ENCODE results near the gene MED27. TPM values are rescaled to one million over a fixed set of nuclear protein-coding genes. Genes with fewer than 3 reads are reported as not detected.

Gene MED27
- total RNA-seq, 1 experiment from 2014 or later: 40.3 TPM

DNA sequence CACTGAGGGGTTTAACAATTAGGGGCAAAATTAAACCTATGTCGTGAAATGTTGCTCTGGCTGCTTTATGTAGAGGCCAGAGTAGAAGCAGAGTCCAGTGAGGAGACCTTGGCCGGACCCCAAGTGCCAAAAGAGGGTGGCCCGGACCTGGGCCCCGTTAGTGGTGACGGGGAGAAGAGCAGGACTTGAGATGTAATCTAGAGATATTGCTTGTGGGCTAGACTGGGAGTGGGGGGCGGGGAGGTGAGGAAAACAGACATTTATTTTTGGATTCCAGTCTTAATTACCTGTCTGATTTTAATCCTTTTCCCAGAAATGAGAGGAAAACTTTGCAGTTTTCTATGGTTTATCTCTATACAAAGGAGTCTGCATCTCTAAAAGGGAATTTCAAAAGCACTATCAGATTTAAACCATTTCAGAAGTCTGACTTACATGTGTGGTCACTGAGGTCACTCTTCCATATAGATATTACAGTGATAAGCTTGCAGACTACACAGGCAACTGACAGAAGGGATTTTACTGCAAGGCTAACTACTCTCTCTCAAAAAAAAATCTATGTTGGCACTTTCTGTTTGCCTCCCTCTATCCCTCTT lies 108.1 kb downstream of the MED27 start:
- H3K4me3 ChIP-seq (ENCODE audit: insufficient read depth, low read depth, low read length): no peak overlapping the region
- H3K27me3 ChIP-seq (ENCODE audit: control insufficient read depth, insufficient read depth, low read length): no peaks in the 10 kb centered on the region
- DNase-seq: no peak
- no peaks in the 10 kb centered on the region for H3K36me3 ChIP-seq (replicated peaks; ENCODE audit: control insufficient read depth, insufficient read depth, low read length)

DNA sequence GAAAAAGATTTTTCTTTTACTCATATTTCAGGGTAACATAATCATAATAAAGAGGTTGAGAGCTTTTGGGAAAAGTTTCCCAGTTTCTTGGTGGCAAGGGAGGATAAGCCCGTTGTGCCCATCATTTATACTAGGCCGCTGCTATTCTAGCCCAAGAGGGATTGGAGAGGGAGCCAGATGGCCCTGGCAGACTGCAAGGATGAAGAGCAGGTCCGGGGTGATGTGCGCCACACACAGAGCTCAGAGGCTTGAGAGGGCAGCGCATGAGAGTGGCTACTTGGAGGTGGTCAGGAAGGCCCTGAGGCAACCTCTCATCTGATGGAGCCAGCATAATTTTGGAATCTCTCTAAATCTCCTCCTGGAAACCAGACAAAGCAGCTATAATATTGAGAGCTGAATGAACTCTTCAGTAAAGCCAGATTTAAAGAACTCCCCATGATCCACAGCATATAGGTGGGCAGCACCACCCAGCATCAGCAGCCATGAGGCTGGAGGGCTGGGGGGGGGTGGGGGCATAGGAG lies 110.1 kb downstream of the MED27 start:
- Histone ChIP-seq H3K4me3 (ENCODE audit: insufficient read depth, low read depth, low read length) (no peak overlapping the region), H3K27me3 (ENCODE audit: control insufficient read depth, insufficient read depth, low read length) (peaks cover 2% of the 10 kb centered on the region; the same call in 1 of the 2 replicates), H3K36me3 (replicated peaks; ENCODE audit: control insufficient read depth, insufficient read depth, low read length) (no peaks in the 10 kb centered on the region)
- no peak for DNase-seq

DNA sequence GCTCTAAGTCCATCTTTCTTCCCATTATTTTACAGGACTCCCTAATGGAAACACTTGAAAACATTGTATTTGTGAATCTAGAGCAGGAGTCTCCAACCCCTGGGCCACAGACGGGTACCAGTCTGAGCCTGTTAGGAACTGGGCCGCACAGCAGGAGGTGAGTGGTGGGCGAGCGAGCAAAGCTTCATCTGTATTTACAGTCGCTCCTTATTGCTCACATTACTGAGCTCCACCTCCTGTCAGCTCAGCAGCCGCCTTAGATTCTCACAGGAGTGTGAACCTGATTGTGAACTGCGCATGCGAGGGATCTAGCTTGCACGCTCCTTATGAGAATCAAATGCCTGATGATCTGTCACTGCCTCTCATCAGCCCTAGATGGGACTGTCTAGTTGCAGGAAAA lies 111.0 kb downstream of the MED27 start:
- no peaks in the 10 kb centered on the region for H3K36me3 ChIP-seq (replicated peaks; ENCODE audit: control insufficient read depth, insufficient read depth, low read length)
- no peak overlapping the region for H3K4me3 ChIP-seq (ENCODE audit: insufficient read depth, low read depth, low read length)
- peaks cover 4% of the 10 kb centered on the region for H3K27me3 ChIP-seq (ENCODE audit: control insufficient read depth, insufficient read depth, low read length)
- no peak for DNase-seq

DNA sequence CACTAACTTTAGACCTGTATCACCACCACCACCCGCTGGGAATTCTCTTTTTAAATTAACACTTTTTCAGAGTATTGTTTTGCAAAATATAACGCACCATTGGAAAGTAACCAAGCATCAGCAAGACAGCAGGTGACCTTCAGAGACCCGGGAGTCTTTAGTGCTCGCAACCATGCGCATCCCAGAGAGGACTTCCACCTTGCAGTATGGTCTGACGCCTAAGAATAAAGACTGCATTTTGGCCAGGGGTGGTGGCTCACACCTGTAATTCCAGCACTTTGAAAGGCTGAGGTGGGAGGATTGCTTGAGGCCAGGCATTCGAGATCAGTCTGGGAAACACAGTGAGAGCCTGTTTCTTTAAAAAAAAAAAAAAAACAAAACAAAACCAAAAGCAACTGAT lies 113.8 kb downstream of the MED27 start:
- DNase-seq: no peak
- no peaks in the 10 kb centered on the region for H3K36me3 ChIP-seq (replicated peaks; ENCODE audit: control insufficient read depth, insufficient read depth, low read length)
- H3K27me3 ChIP-seq (ENCODE audit: control insufficient read depth, insufficient read depth, low read length): peaks cover 6% of the 10 kb centered on the region
- no peak overlapping the region for H3K4me3 ChIP-seq (ENCODE audit: insufficient read depth, low read depth, low read length)

DNA sequence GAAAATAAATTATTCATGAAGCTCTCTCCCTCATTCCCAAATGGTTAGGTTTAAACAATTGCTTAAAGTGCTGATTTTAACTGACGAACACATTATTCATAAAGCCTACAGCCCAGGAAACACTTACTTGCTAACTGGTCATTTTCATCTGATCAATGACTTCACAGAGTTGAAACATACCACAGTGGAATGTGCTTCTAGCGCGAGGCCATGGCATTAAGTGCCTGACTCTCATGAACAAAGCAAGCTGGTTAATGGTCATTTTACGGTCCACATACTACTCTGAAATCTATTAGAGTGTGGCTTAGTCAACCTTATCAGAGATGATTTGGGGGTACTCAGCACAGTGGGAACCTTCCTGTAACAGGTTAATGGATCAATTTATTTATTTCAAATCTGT lies 114.6 kb downstream of the MED27 start:
- peaks cover 6% of the 10 kb centered on the region for H3K27me3 ChIP-seq (ENCODE audit: control insufficient read depth, insufficient read depth, low read length)
- no peak overlapping the region for H3K4me3 ChIP-seq (ENCODE audit: insufficient read depth, low read depth, low read length)
- no peak for DNase-seq
- no peaks in the 10 kb centered on the region for H3K36me3 ChIP-seq (replicated peaks; ENCODE audit: control insufficient read depth, insufficient read depth, low read length)

DNA sequence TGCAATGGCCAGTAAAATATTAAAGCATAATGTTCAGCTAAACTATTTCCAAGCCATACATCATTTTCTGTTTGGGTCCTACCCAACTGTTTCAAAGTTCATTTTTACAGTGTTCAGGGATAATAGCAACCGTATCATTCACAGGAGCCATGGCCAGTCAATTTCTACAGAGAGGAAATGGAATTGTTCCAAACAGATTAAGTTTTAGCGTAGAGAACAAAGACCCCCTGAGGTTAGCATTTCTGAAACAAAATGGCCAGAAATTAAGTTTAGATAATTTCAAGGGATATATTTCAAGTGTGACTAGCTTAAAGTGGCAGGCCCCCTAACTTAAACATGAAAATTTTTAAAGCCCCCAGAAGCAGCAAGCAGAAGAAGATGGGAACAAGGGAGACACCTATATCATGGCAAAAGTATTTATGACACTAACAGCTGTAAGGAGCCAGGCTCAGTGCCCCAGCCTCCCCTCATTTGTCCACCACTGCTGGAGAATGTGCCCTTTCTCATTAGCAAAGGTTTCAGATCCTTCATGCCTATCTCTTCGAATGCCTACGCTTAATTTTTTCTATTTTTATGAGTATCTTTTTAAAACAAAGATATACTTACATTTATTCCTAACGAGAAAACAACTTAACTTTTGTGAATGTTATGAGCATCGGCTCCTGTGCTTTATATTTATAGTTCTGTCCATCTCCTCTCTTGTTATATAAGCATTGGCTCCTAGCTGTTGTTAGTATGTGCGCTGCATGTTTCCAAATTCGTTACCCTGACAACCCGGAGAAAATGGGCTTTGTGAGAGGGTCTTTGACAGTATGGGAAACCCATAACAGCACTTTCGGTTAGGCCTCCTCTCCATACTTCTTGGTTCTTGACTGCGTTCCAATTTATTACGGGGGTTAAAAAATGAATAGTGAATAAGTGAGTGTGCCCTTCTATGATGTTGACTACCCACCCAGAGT lies 116.3 kb downstream of the MED27 start:
- no peaks in the 10 kb centered on the region for H3K36me3 ChIP-seq (replicated peaks; ENCODE audit: control insufficient read depth, insufficient read depth, low read length)
- no peak for DNase-seq
- peaks cover 6% of the 10 kb centered on the region for H3K27me3 ChIP-seq (ENCODE audit: control insufficient read depth, insufficient read depth, low read length)
- no peak overlapping the region for H3K4me3 ChIP-seq (ENCODE audit: insufficient read depth, low read depth, low read length)

DNA sequence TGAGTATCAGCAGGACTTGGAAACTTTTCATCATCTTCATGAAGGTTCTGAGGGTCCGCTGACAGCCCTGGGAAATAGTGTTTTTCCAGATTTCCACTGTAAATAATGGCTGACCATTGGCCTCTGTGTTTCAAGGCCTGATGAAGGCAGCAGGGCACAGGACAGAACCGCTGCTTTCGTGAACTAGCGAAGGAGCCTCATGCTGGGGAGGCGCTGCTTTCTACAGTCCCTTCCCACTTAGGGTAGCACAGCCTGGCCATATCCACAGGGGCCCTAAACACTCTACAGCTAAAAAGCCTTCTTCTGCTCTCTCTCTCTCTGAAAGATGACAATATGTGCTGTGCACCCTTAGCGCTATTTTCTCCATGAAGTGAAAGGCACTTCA lies 118.2 kb downstream of the MED27 start:
- DNase-seq: no peak

DNA sequence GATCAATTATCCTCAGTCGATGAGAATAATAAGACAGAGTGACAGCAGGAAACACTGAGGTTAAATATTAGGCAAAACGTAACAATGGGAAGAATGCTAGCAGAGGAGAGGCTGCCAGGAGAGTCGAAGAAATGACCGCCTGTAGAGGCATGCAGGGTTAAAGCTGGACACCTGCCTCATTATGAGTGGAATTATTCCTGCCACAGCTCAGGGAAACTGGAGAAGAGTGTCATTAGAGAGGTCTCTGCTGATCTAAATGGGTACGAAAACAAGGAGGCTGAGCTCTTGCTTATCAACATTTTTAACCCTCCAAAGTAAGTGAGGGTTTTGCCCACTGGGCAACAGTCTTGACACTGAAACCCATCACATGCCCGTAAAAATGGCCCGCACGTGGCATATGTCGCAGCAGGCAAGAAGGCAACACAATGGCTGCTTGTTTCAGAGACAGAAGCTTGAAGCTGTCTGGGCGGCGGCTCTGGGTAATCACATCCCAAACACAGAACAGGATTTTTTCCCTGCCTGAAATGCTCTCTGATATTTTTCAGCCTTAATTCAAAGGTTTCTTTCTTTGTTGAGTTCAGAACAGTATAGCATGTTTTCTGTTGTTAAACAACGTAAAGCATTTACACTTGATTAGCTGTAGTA lies 118.7 kb downstream of the MED27 start:
- Histone ChIP-seq H3K27me3 (ENCODE audit: control insufficient read depth, insufficient read depth, low read length) (peaks cover 6% of the 10 kb centered on the region), H3K36me3 (replicated peaks; ENCODE audit: control insufficient read depth, insufficient read depth, low read length) (no peaks in the 10 kb centered on the region), H3K4me3 (ENCODE audit: insufficient read depth, low read depth, low read length) (no peak overlapping the region)
- DNase-seq: no peak

More for the DNA sequence above, 118.2 kb downstream of the MED27 start:
- Histone ChIP-seq H3K4me3 (ENCODE audit: insufficient read depth, low read depth, low read length) (no peak overlapping the region), H3K36me3 (replicated peaks; ENCODE audit: control insufficient read depth, insufficient read depth, low read length) (no peaks in the 10 kb centered on the region), H3K27me3 (ENCODE audit: control insufficient read depth, insufficient read depth, low read length) (peaks cover 6% of the 10 kb centered on the region)

DNA sequence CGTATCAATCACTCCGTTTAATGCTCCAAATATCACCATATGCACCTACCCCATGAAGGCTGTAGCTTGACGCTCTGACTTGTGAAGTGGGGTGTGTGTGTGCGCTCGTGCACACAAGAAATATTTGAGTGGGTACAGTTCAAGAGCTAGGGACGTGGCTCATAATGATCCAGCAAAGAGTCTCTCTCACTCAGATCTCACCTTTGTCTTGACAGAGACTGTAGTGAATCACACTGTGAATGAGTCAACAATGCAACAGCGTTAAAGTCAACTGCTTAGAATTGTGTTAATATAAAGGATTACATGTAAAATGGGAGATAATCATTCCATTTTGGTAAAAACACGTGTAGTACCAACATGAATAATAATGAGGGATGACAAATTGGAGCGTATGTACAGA lies 119.4 kb downstream of the MED27 start:
- H3K36me3 ChIP-seq (replicated peaks; ENCODE audit: control insufficient read depth, insufficient read depth, low read length): no peaks in the 10 kb centered on the region
- no peak overlapping the region for H3K4me3 ChIP-seq (ENCODE audit: insufficient read depth, low read depth, low read length)
- no peak for DNase-seq
- H3K27me3 ChIP-seq (ENCODE audit: control insufficient read depth, insufficient read depth, low read length): peaks cover 4% of the 10 kb centered on the region

DNA sequence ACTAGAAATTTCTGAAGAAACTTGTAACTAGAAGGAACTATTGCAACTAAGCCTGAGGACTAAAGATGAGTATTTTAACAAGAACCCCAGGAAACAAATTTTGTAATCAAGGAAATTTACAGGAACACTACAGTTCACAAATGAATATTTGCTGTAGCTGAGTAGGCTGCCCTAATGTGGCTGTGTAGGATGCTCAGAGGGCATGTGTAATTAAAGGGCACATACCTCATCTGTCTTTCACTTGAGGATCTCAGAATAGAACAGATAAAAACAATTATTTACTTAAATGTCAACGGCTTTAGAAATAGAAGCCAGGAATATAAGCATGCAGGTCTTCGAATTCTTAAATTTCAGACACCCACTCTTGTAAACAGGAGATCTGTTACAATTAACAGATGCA lies 119.8 kb downstream of the MED27 start:
- Histone ChIP-seq H3K4me3 (ENCODE audit: insufficient read depth, low read depth, low read length) (no peak overlapping the region), H3K36me3 (replicated peaks; ENCODE audit: control insufficient read depth, insufficient read depth, low read length) (no peaks in the 10 kb centered on the region)
- no peak for DNase-seq

DNA sequence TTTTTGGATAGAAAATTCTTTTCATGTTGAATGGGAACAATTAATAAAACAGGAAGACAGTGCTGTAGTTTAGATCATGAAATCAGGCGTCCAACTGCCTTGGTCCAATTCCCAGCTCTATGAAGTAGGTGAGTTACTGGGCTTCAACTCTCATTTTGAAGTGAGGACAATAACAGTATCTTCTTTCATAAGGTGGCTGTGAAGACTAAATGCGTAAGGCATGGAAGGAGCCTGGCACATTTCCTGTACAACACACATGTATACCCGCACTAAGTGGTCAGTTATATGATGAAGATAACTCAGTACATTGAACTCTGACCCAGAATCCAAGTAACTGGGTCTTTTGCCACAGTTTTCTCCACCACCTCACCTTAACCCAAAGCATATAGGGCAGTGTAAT lies 120.6 kb downstream of the MED27 start:
- DNase-seq: no peak
- Histone ChIP-seq H3K27me3 (ENCODE audit: control insufficient read depth, insufficient read depth, low read length) (peaks cover 2% of the 10 kb centered on the region), H3K4me3 (ENCODE audit: insufficient read depth, low read depth, low read length) (no peak overlapping the region), H3K36me3 (replicated peaks; ENCODE audit: control insufficient read depth, insufficient read depth, low read length) (no peaks in the 10 kb centered on the region)

More for the DNA sequence above, 119.8 kb downstream of the MED27 start:
- peaks cover 3% of the 10 kb centered on the region for H3K27me3 ChIP-seq (ENCODE audit: control insufficient read depth, insufficient read depth, low read length)

DNA sequence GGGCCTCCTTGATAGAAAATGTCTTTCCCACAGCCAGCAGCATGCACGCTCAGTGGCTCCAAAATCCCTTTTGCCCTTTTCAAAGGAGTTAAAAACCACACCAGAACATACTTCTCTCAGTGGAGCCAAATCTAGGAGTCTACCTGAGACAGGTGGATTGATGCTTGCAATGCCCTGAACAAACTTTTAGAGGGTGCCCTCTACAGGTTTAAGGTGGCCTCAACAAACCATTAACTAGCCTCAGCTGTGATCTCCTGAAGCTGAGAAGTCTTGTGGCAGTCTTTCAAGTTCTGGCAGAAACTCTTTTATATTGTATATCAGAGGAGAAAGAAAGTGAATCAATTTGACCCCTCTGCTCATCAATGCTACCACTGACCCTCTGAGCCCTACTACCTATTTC lies 125.4 kb downstream of the MED27 start:
- H3K36me3 ChIP-seq (replicated peaks; ENCODE audit: control insufficient read depth, insufficient read depth, low read length): no peaks in the 10 kb centered on the region
- H3K27me3 ChIP-seq (ENCODE audit: control insufficient read depth, insufficient read depth, low read length): no peaks in the 10 kb centered on the region
- no peak for DNase-seq
- no peak overlapping the region for H3K4me3 ChIP-seq (ENCODE audit: insufficient read depth, low read depth, low read length)

DNA sequence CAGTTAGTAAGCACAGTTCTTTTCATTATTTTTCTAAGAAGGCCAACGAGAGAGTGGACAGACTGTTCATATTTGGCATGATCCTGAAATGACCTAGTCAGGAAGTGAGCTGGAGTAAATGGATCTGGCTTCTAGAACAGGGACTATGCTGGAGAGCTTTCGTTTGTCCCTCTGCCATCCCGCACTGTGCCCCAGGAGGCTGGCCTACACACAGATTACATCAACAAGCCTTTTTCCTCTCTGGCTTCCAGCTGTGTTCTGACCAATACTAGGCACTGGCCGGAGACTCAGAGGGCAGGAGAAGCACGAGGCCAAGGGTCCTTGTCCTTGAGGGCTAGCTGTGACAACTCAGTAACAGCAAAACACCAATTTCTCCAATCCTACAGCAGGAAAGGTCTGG lies 127.8 kb downstream of the MED27 start:
- Histone ChIP-seq H3K27me3 (ENCODE audit: control insufficient read depth, insufficient read depth, low read length) (no peaks in the 10 kb centered on the region), H3K4me3 (ENCODE audit: insufficient read depth, low read depth, low read length) (no peak overlapping the region), H3K36me3 (replicated peaks; ENCODE audit: control insufficient read depth, insufficient read depth, low read length) (no peaks in the 10 kb centered on the region)
- no peak for DNase-seq

DNA sequence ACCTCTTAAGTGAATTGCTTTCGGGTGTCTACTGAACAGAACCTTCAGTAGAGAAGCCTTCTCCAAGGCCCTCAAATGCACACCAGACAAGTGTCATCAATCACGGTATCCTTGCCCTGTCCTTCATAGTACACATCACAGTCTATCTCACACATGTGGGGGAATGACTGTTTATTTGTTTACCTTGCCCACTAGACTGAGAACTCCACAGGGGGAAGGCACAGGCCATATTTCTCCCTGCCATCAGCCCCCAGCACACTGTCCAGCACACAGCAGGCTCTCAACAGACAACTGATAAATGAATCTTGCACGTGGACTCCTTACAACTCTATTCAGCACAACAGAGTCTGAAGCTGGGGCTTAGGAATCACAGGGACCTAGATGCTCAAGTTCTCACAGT lies 128.5 kb downstream of the MED27 start:
- Histone ChIP-seq H3K4me3 (ENCODE audit: insufficient read depth, low read depth, low read length) (no peak overlapping the region), H3K27me3 (ENCODE audit: control insufficient read depth, insufficient read depth, low read length) (no peaks in the 10 kb centered on the region), H3K36me3 (replicated peaks; ENCODE audit: control insufficient read depth, insufficient read depth, low read length) (no peaks in the 10 kb centered on the region)
- no peak for DNase-seq

DNA sequence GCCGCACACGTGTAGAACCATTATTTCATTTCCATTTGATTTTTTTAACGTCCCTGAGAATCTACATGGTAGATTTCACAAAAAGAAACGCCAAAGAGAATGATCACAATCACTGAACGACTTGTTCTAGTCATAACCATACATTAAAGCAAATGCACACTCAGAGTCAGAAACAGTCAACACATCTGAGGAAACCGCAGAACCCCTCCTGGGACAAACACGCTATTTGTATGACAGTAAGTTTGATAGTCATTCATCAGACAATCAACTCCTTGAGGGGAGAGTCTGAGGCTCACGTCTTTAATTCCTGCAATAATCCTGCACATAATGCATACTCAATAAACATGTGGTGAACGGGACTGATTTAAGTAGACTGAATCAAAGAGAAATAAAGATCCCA lies 129.2 kb downstream of the MED27 start:
- Histone ChIP-seq H3K36me3 (replicated peaks; ENCODE audit: control insufficient read depth, insufficient read depth, low read length) (no peaks in the 10 kb centered on the region), H3K4me3 (ENCODE audit: insufficient read depth, low read depth, low read length) (no peak overlapping the region), H3K27me3 (ENCODE audit: control insufficient read depth, insufficient read depth, low read length) (no peaks in the 10 kb centered on the region)
- DNase-seq: no peak
